ENCODE measurements around the gene TMOD3.

- TF ChIP-seq CTCF (IDR thresholded peaks at IDR 0.05; ENCODE audit: low read depth, low read length) (no peak), MAX (IDR thresholded peaks at IDR 0.05; ENCODE audit: low read depth, low read length) (no peak), MYC (IDR thresholded peaks at IDR 0.05; ENCODE audit: low read depth, low read length) (no peak)
Measured at GRCh38 chr15:51816611-51817010, 12.8 kb upstream of the TMOD3 start.

All from NB4 (cell line).